ENCODE measurements around the gene CLMP. TPM values are rescaled to one million over a fixed set of nuclear protein-coding genes. Genes with fewer than 3 reads are reported as not detected.

Gene CLMP
- total RNA-seq, 1 experiment from 2014 or later, result 3.2 TPM

DNA sequence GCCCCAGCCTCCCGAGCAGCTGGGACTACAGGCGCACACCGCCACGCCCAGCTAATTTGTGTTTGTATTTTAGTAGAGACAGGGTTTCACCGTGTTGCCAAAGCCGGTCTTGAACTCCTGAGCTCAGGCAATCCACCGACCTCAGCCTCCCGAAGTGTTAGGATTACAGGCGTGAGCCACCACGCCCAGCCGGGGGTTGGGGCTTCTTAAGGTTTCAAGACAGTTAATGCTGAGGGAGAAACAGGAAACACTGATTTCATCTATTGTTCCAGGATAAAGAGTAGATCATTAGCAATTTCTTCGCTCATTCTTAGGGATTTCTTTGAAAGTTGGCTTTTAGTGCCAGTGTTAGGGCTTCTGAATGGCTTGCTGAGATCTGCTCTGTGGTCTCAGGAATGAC, 21.2 kb upstream of the CLMP start:
- DNase-seq (ENCODE audit: low read depth, low spot score), result no peak
- Histone ChIP-seq H3K79me2 (ENCODE audit: insufficient read depth, low read length) (no peaks in the 10 kb centered on the region), H3K9me3 (ENCODE audit: control insufficient read depth in 1 of 2, insufficient read depth in 1 of 2, low read depth in 1 of 2, low read length in 2 of 2) (no peaks in the 10 kb centered on the region), H3K4me3 (replicated peaks in 1 of 2; ENCODE audit: low read depth in 1 of 2, low read length in 2 of 2) (no peak overlapping the region), H3K9ac (ENCODE audit: low read length) (no peak overlapping the region), H3K27ac (ENCODE audit: low read depth, low read length) (no peak overlapping the region), H3K4me2 (ENCODE audit: low read length) (no peak overlapping the region), H4K20me1 (ENCODE audit: insufficient read depth) (no peaks in the 10 kb centered on the region), H3K9me2 (ENCODE audit: insufficient read depth) (no peaks in the 10 kb centered on the region), H2AFZ (ENCODE audit: low read depth, low read length, poor library complexity, severe bottlenecking) (no peak overlapping the region), H3K27me3 (ENCODE audit: insufficient read depth, low read length) (no peaks in the 10 kb centered on the region), H3K36me3 (ENCODE audit: control insufficient read depth in 1 of 2, insufficient read depth in 2 of 2, low read length in 2 of 2) (no peaks in the 10 kb centered on the region), H3K4me1 (ENCODE audit: control insufficient read depth in 1 of 2, insufficient read depth in 2 of 2, low read length in 2 of 2) (peaks cover 4 to 29% of the 10 kb centered on the region in 2 experiments)
- no peak for ATAC-seq
- intact Hi-C loops (cut with micrococcal nuclease), result no loop called here
- TF ChIP-seq JUND (IDR thresholded peaks at IDR 0.05) (no peak), TCF7L2 (IDR thresholded peaks at IDR 0.05; ENCODE audit: borderline replicate concordance, extremely low read depth, insufficient read depth, insufficient read length) (no peak), ZNF274 (IDR thresholded peaks at IDR 0.05; ENCODE audit: low read depth, low read length) (no peak), EGR1 (IDR thresholded peaks at IDR 0.05; ENCODE audit: low read depth) (no peak)
- TF ChIP-seq, protein P1, sequence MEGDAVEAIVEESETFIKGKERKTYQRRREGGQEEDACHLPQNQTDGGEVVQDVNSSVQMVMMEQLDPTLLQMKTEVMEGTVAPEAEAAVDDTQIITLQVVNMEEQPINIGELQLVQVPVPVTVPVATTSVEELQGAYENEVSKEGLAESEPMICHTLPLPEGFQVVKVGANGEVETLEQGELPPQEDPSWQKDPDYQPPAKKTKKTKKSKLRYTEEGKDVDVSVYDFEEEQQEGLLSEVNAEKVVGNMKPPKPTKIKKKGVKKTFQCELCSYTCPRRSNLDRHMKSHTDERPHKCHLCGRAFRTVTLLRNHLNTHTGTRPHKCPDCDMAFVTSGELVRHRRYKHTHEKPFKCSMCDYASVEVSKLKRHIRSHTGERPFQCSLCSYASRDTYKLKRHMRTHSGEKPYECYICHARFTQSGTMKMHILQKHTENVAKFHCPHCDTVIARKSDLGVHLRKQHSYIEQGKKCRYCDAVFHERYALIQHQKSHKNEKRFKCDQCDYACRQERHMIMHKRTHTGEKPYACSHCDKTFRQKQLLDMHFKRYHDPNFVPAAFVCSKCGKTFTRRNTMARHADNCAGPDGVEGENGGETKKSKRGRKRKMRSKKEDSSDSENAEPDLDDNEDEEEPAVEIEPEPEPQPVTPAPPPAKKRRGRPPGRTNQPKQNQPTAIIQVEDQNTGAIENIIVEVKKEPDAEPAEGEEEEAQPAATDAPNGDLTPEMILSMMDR (IDR thresholded peaks at IDR 0.05 in 2 of 3, conservative IDR thresholded peaks at IDR 0.05 in 1 of 3; ENCODE audit: borderline replicate concordance in 1 of 3, insufficient read depth in 1 of 3, low read depth in 2 of 3, low read length in 2 of 3), result no peak
- ChIA-PET RAD21 (ENCODE audit: low non-redundant PET in 1 of 2, low total read pairs in 2 of 2, uncharacterized antibody in 2 of 2, unreplicated experiment in 2 of 2) (no interaction called here), CTCF (interaction anchor here (1.4 kb wide), 1 partner anchor 31 kb away, joined by 5 read pairs; no protein-coding TSS in a partner anchor), POLR2A (no interaction called here)
- no TSS peak for BruUV-seq (replicated peaks)

DNA sequence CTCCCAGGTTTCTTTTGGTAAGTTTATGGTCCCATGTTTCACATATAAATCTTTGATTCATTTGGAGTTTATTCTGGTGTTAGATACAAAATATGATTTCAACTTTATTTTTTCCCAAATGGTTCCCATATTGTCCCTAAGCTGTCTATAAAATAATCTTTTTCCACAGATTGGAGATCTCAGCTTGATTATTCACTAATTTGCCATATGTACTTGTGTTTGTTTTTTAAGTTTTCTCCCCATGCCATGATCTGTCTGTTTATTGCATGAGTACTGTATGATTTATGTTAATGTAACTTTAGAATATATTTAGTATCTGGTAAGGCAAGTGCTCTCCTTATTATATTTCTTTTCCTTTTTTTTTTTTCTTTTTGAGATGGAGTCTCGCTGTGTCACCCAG, 19.9 kb upstream of the CLMP start:
- H2AFZ ChIP-seq (ENCODE audit: low read depth, low read length, poor library complexity, severe bottlenecking), result no peak overlapping the region
- no peak overlapping the region for H3K27ac ChIP-seq (ENCODE audit: low read depth, low read length)
- H3K79me2 ChIP-seq (ENCODE audit: insufficient read depth, low read length), result no peaks in the 10 kb centered on the region
- H3K4me1 ChIP-seq (ENCODE audit: control insufficient read depth in 1 of 2, insufficient read depth in 2 of 2, low read length in 2 of 2), result peaks cover 4 to 26% of the 10 kb centered on the region in 2 experiments
- no peaks in the 10 kb centered on the region for H3K36me3 ChIP-seq (ENCODE audit: control insufficient read depth in 1 of 2, insufficient read depth in 2 of 2, low read length in 2 of 2)
- no TSS peak for BruUV-seq (replicated peaks)
- ATAC-seq (no peak), DNase-seq (ENCODE audit: low read depth, low spot score) (no peak)
- intact Hi-C loops (cut with micrococcal nuclease), result no loop called here
- H3K4me3 ChIP-seq (replicated peaks in 1 of 2; ENCODE audit: low read depth in 1 of 2, low read length in 2 of 2), result no peak overlapping the region
- no peak overlapping the region for H3K4me2 ChIP-seq (ENCODE audit: low read length)
- no peak overlapping the region for H3K9ac ChIP-seq (ENCODE audit: low read length)
- TF ChIP-seq YY1 (IDR thresholded peaks at IDR 0.05; ENCODE audit: extremely low read depth, insufficient replicate concordance, low read depth, low read length) (no peak), TCF7L2 (IDR thresholded peaks at IDR 0.05; ENCODE audit: borderline replicate concordance, extremely low read depth, insufficient read depth, insufficient read length) (no peak), SP1 (IDR thresholded peaks at IDR 0.05; ENCODE audit: low read depth) (no peak), CBX3 (IDR thresholded peaks at IDR 0.05; ENCODE audit: low read depth) (no peak), POLR2A (IDR thresholded peaks at IDR 0.05; ENCODE audit: borderline replicate concordance, extremely low read depth, insufficient read depth, insufficient read length) (no peak), CEBPB (IDR thresholded peaks at IDR 0.05; ENCODE audit: low read depth) (no peak), JUND (IDR thresholded peaks at IDR 0.05) (no peak), ZFX (IDR thresholded peaks at IDR 0.05) (no peak), SRF (IDR thresholded peaks at IDR 0.05; ENCODE audit: low read depth) (no peak), FOSL1 (IDR thresholded peaks at IDR 0.05; ENCODE audit: low read depth) (no peak), EZH2phosphoT487 (IDR thresholded peaks at IDR 0.05; ENCODE audit: borderline replicate concordance) (no peak), POLR2AphosphoS5 (IDR thresholded peaks at IDR 0.05; ENCODE audit: low read depth, low read length) (no peak), RAD21 (IDR thresholded peaks at IDR 0.05; ENCODE audit: low read depth) (no peak), EGR1 (IDR thresholded peaks at IDR 0.05; ENCODE audit: low read depth) (no peak)
- POLR2A ChIA-PET, result no interaction called here
- no peaks in the 10 kb centered on the region for H4K20me1 ChIP-seq (ENCODE audit: insufficient read depth)
- CTCF ChIA-PET, result interaction anchor here (1.2 kb wide), 1 partner anchor 32 kb away, joined by 4 read pairs; no protein-coding TSS in a partner anchor
- H3K9me2 ChIP-seq (ENCODE audit: insufficient read depth), result no peaks in the 10 kb centered on the region
- H3K9me3 ChIP-seq (ENCODE audit: control insufficient read depth in 1 of 2, insufficient read depth in 1 of 2, low read depth in 1 of 2, low read length in 2 of 2), result no peaks in the 10 kb centered on the region
- no peaks in the 10 kb centered on the region for H3K27me3 ChIP-seq (ENCODE audit: insufficient read depth, low read length)
- RAD21 ChIA-PET (ENCODE audit: low non-redundant PET in 1 of 2, low total read pairs in 2 of 2, uncharacterized antibody in 2 of 2, unreplicated experiment in 2 of 2), result no interaction called here

Measured in HCT116 (cell line).